ENCODE results near the gene AFMID.
"Not testable (repeated sequence)": the region's sequence is repeated elsewhere in the genome, so short reads cannot be mapped to it uniquely, and the experiment has no call there.

The AFMID gene

GRCh38 chr17:78250891-78251772 is 64.0 kb downstream of the AFMID start:
- intact Hi-C loops (cut with DNase I): loop anchor here (1.0 to 10.0 kb wide), 5 partner anchors 39 to 171 kb away; partner anchors contain the start of gene BIRC5
- peak; percentile 77 to 99 (median 87) for DNase-seq

GRCh38 chr17:78251773-78252103 is 64.6 kb downstream of the AFMID start:
- peak in 1 of 10 donors; percentile 2 for DNase-seq
- intact Hi-C loops (cut with DNase I): loop anchor here (1.0 to 10.0 kb wide), 5 partner anchors 39 to 171 kb away; partner anchors contain the start of gene BIRC5

- intact Hi-C loops (cut with DNase I): loop anchor here (5.0 to 10.0 kb wide), 3 partner anchors 40 to 170 kb away; partner anchors contain the start of gene BIRC5
- peak in 1 of 10 donors; percentile 19 for DNase-seq
Observed at GRCh38 chr17:78252111-78252634, 65.0 kb downstream of the AFMID start.

GRCh38 chr17:78252701-78253635 is 65.8 kb downstream of the AFMID start:
- DNase-seq: no peak
- intact Hi-C loops (cut with DNase I): loop anchor here (5.0 to 10.0 kb wide), 3 partner anchors 41 to 169 kb away; partner anchors contain the start of gene BIRC5

GRCh38 chr17:78253636-78253945 is 66.4 kb downstream of the AFMID start:
- intact Hi-C loops (cut with DNase I): loop anchor here (5.0 to 10.0 kb wide), 3 partner anchors 41 to 169 kb away; partner anchors contain the start of gene BIRC5

GRCh38 chr17:78253946-78254672 is 66.9 kb downstream of the AFMID start:
- intact Hi-C loops (cut with DNase I): loop anchor here (5.0 to 10.0 kb wide), 3 partner anchors 42 to 169 kb away; partner anchors contain the start of gene BIRC5

More at GRCh38 chr17:78253636-78253945, 66.4 kb downstream of the AFMID start:
- not testable (repeated sequence) for DNase-seq

GRCh38 chr17:78255029-78255656 is 68.0 kb downstream of the AFMID start:
- intact Hi-C loops (cut with DNase I): loop anchor here (10.0 kb wide), 1 partner anchor 170 kb away; no protein-coding TSS in a partner anchor
- DNase-seq: no peak

More at GRCh38 chr17:78253946-78254672, 66.9 kb downstream of the AFMID start:
- DNase-seq: peak; percentile 84 to 99 (median 89)

- intact Hi-C loops (cut with DNase I): loop anchor here (10.0 kb wide), 1 partner anchor 171 kb away; no protein-coding TSS in a partner anchor
- DNase-seq: peak in 1 of 10 donors; percentile 72
Observed at GRCh38 chr17:78255953-78256706, 69.0 kb downstream of the AFMID start.

GRCh38 chr17:78256707-78257591 is 69.8 kb downstream of the AFMID start:
- intact Hi-C loops (cut with DNase I): loop anchor here (10.0 kb wide), 1 partner anchor 172 kb away; no protein-coding TSS in a partner anchor
- DNase-seq: no peak

All from posterior cingulate gyrus (tissue), 11 donors.